A204.1 (cell line): ENCODE data around the gene ANKRD44.

ENCODE experiments used
- FAIRE-seq: peaks from 2 replicates; lab custom pipeline; 2012; peaks lifted over from hg19 to GRCh38; lab: Jason Lieb, UNC

ANKRD44 gene

GRCh38 chr2:197236816-197237215 lies 73.8 kb downstream of the ANKRD44 start:
- FAIRE-seq: no peak

GRCh38 chr2:197236159-197236558 lies 74.4 kb downstream of the ANKRD44 start:
- FAIRE-seq: no peak

GRCh38 chr2:197235711-197236110 lies 74.9 kb downstream of the ANKRD44 start:
- no peak for FAIRE-seq

GRCh38 chr2:197234671-197235191 lies 75.8 kb downstream of the ANKRD44 start:
- FAIRE-seq: no peak

- no peak for FAIRE-seq
Measured at GRCh38 chr2:197233473-197233872, 77.1 kb downstream of the ANKRD44 start.

- FAIRE-seq: no peak
Measured at GRCh38 chr2:197232010-197232409, 78.6 kb downstream of the ANKRD44 start.

- FAIRE-seq: no peak
Measured at GRCh38 chr2:197229509-197230443, 80.8 kb downstream of the ANKRD44 start.

- FAIRE-seq: no peak
Measured at GRCh38 chr2:197223451-197223850, 87.1 kb downstream of the ANKRD44 start.

GRCh38 chr2:197219636-197220035 lies 90.9 kb downstream of the ANKRD44 start:
- FAIRE-seq: no peak

- FAIRE-seq: no peak
Measured at GRCh38 chr2:197217541-197217940, 93.0 kb downstream of the ANKRD44 start.

- FAIRE-seq: no peak
Measured at GRCh38 chr2:197216361-197216979, 94.1 kb downstream of the ANKRD44 start.

- FAIRE-seq: no peak
Measured at GRCh38 chr2:197215748-197216360, 94.7 kb downstream of the ANKRD44 start.

- FAIRE-seq: no peak
Measured at GRCh38 chr2:197212344-197213262, 98.0 kb downstream of the ANKRD44 start.

- FAIRE-seq: no peak
Measured at GRCh38 chr2:197211881-197212342, 98.7 kb downstream of the ANKRD44 start.

GRCh38 chr2:197210430-197210829 lies 100.2 kb downstream of the ANKRD44 start:
- no peak for FAIRE-seq

- no peak for FAIRE-seq
Measured at GRCh38 chr2:197209742-197210408, 100.7 kb downstream of the ANKRD44 start.

GRCh38 chr2:197209246-197209645 lies 101.3 kb downstream of the ANKRD44 start:
- no peak for FAIRE-seq

- no peak for FAIRE-seq
Measured at GRCh38 chr2:197208841-197209240, 101.7 kb downstream of the ANKRD44 start.

GRCh38 chr2:197208024-197208423 lies 102.6 kb downstream of the ANKRD44 start:
- FAIRE-seq: no peak

GRCh38 chr2:197207598-197207997 lies 103.0 kb downstream of the ANKRD44 start:
- no peak for FAIRE-seq

- no peak for FAIRE-seq
Measured at GRCh38 chr2:197207106-197207505, 103.5 kb downstream of the ANKRD44 start.
